A204.1 (cell line): ENCODE data around the gene ASIC4.

Experiments
- FAIRE-seq: peaks from 2 replicates; lab custom pipeline; 2012; peaks lifted over from hg19 to GRCh38; lab: Jason Lieb, UNC

The ASIC4 gene, protein sequence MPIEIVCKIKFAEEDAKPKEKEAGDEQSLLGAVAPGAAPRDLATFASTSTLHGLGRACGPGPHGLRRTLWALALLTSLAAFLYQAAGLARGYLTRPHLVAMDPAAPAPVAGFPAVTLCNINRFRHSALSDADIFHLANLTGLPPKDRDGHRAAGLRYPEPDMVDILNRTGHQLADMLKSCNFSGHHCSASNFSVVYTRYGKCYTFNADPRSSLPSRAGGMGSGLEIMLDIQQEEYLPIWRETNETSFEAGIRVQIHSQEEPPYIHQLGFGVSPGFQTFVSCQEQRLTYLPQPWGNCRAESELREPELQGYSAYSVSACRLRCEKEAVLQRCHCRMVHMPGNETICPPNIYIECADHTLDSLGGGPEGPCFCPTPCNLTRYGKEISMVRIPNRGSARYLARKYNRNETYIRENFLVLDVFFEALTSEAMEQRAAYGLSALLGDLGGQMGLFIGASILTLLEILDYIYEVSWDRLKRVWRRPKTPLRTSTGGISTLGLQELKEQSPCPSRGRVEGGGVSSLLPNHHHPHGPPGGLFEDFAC

DNA sequence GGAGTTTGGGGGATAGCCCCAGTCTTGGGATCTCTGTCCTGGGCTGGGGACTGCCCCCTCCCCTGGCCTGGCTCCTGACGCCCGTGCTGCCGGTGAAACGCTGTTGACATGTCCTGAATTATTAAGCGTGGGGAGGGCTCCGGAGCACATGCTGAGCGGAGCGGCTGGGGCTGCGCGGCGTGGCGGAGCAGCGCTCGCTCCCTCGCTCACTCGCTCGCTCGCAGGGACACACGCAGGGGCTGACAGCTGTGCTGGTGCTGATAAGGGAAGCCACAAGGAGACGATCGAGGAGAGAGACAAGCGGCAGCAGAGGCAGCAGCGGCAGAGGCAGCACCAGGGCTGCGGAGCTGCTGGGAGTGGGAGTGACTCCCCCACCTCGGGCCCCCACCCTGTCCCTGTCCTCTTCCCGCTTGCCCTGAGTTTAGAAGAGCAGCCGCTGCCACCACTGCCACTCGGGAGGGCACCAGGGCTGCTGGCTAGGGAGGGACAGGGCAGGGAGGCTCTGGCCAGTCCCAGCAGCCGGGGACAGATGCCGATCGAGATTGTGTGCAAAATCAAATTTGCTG, at the start of gene ASIC4:
TSS of gene ASIC4 (plus strand) at position 287 of the 566 bp plus-strand sequence. CDS start at position 530, 243 bp downstream.
- FAIRE-seq = no peak

DNA sequence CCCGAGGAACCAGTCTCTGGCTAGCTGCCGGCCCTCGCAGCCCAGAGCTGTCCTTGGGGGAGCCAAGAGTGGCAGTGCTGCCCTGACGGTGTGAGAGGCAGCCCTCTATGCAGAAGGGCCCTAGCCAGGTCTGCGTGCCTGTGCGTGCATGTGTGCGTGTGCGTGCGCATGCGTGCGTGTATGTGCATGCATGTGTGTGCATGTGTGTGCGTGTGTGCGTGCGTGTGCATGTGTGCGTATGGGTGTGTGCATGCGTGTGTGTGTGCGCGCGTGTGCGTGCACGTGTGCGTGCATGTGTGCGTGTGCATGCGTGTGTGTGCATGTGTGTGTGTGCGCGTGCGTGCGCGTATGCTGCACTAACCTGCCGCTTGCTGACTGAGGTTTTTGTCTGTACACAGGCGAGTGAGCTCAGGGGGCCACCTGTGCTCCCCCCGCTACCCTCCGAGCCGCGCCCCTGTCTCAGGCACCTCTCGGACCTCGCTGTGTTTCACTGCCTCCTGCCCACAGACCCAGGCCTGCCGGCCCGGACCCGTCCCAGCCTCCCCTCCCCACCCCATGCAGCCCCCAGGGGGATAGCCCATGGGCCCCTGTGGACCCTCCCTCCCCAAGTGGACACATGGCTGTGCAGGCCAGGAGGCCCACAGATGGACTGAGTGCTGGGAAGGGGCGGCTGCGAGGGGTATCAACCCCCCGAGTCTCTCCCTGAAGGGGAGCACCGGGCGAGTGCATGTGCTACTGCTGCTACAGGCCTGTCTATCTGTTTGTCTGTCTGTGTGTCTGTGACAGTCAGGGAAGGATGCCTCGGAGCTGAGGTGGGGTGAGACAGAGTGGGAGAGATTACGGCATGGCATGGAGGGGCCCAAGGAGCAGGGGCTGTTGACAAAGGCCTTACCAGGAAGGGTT, 48.4 kb upstream of the ASIC4 start:
- no peak for FAIRE-seq

DNA sequence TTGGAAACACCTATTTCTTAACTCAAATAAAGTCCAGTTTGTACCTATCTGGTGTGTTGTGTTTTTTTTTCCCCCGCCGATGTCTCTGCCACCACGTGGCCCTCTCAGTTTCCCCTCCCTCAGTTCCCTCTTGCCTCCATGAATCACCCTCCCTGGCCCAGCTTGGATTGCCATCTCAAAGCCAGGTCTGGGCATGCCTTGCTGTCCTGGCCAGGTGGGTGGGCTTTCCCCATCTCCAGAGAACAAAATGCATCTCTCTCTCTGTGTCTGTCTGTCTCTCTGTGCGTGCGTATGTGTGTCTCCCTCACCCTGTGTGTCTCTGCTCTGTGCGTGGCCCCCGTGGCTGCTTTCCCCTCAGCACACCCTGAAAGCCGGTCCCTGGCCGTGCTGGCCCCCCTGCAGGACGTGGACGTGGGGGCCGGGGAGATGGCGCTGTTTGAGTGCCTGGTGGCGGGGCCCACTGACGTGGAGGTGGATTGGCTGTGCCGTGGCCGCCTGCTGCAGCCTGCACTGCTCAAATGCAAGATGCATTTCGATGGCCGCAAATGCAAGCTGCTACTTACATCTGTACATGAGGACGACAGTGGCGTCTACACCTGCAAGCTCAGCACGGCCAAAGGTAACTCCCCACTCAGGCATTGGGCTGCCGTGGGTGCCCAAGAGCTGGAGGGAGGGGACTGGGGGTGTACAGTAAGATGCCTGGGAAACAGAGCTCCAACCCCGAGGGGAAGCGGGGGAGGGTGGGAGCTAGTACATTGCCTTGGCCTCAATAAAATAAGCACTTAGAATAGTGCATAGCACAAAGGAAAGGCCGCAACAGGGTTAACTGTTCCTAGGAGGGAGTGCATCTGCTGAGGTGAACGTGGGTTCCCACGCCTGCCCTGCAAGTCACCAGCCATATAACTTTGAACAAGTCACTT, 47.2 kb upstream of the ASIC4 start:
- FAIRE-seq = no peak

DNA sequence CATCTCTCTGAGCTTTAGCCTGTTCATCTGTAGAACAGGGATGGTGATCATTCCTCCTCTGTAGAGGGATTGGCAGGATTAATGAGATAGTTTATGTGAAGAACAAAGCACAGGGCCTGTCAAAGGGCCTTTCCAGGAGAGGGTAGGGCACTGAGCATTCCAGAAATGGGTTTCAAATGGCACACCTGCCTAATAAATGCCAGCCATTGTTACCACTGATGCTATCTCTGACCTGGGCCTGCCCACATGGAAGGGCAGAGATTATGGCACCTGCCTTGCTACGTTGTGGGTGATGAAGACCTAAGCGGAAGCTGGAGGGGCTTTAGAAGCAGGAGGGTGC, 46.6 kb upstream of the ASIC4 start:
- FAIRE-seq = no peak

DNA sequence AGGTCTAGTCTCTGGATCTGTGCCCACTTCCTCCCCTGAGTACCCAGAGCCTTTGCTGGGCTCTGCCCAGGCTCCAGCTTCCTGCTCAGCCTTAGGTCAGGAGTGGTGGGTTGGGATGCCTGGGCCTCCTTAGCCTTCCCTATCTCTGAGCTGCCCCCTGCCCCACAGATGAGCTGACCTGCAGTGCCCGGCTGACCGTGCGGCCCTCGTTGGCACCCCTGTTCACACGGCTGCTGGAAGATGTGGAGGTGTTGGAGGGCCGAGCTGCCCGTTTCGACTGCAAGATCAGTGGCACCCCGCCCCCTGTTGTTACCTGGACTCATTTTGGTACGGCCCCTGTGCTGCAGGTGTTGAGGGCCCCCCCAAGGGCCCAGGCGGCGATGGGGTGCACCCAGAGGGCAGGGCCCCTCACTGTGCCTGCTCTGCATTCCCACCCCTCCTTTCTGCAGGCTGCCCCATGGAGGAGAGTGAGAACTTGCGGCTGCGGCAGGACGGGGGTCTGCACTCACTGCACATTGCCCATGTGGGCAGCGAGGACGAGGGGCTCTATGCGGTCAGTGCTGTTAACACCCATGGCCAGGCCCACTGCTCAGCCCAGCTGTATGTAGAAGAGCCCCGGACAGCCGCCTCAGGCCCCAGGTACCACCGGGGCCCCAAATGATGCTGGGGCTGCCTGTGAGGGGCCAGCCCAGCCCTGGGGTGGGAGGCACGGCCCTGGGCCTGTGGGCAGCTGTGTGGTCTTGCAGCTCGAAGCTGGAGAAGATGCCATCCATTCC, 45.7 kb upstream of the ASIC4 start:
- FAIRE-seq = no peak

DNA sequence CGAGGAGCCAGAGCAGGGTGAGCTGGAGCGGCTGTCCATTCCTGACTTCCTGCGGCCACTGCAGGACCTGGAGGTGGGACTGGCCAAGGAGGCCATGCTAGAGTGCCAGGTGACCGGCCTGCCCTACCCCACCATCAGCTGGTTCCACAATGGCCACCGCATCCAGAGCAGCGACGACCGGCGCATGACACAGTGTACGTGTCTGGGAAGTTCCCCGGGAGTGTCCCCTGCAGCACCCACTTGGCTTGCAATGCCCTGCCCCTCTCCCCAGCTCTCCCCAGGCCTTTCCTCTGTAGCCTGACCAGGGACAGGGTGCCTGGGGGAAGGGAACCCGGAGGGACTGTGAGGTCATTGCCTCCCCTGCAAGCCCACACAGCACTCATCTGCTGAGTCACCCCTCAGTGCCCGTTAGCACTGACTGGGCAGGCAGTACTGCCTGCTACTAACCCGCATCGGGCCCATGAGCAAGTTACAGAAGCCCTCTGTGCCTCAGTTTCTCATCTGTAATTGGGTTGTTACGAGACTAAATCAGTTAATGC, 45.0 kb upstream of the ASIC4 start:
- no peak for FAIRE-seq

DNA sequence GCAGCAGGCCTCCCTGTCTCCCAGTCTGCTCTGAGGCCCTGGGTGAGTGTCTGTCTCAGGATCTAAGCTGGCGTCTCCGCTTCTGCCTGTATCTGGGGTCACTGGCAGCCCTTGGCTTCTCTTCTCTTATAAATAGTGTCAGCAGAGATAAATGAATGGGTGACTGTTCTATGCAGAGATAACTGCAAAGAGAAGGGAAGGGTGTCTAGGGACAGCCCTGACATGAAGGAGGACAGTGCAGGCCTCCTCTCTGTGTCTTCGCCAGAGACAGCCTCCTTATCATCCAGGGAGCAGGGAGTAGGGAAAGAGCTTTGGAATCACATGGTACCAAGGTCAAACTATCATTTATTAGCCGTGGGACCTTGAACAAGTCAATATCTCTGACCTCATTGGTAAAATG, 43.9 kb upstream of the ASIC4 start:
- no peak for FAIRE-seq

DNA sequence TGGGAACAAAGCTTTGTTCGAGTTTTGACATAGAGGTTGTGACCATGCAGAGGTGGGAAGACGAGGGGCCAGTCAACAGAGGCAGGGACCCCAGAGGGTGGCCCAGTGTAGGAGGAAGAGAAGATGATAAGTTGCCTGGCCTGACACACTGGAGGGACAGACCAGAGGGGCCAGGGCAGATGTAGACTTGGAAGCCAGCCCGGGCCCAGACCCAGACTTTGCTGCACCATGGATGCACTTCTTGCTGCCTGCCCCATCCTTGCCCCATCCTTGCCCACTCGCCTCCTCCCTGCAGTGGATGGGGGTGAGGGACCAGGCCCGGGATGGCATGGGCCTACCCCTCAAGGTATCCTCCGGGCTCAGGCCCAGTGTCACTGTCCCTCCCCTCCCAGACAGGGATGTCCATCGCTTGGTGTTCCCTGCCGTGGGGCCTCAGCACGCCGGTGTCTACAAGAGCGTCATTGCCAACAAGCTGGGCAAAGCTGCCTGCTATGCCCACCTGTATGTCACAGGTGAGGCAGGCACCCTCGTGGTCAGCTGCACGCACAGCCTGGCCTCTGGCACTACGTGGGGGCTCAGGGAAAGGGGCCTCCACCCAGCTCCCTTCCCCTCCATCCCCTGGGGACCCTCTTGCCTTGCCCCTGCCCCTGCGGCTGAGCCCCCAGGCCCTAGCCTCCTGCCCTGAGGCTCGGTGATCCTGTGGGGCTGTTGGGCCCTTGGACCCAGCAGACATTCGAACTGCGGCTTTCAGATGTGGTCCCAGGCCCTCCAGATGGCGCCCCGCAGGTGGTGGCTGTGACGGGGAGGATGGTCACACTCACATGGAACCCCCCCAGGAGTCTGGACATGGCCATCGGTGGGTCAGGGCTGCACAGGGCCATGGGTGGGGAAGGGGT, 42.6 kb upstream of the ASIC4 start:
- no peak for FAIRE-seq

DNA sequence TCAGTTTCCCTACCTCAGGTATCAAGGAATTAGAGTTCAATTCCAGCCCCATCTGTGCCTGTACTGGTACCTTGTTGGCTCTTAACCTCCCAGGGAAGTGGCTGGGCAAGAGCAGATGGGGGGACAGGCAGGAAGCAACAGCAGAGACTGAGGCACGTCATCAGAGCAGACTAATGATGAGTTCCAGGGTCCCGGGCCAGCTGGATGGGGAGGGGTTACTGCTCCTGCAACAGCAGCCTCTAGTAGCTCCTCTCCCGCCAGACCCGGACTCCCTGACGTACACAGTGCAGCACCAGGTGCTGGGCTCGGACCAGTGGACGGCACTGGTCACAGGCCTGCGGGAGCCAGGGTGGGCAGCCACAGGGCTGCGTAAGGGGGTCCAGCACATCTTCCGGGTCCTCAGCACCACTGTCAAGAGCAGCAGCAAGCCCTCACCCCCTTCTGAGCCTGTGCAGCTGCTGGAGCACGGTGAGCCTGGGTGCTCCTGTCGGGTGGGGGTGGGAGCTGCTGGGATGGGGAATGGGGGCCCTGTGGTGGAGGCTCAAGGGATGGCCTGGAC, 41.6 kb upstream of the ASIC4 start:
- no peak for FAIRE-seq

DNA sequence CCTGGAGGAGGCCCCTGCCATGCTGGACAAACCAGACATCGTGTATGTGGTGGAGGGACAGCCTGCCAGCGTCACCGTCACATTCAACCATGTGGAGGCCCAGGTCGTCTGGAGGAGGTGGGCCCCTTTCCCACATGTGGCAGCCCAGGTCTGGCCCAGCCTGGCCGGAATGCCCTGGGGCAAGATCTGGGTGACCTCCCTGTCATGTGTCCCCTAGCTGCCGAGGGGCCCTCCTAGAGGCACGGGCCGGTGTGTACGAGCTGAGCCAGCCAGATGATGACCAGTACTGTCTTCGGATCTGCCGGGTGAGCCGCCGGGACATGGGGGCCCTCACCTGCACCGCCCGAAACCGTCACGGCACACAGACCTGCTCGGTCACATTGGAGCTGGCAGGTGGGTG, 40.8 kb upstream of the ASIC4 start:
- no peak for FAIRE-seq

DNA sequence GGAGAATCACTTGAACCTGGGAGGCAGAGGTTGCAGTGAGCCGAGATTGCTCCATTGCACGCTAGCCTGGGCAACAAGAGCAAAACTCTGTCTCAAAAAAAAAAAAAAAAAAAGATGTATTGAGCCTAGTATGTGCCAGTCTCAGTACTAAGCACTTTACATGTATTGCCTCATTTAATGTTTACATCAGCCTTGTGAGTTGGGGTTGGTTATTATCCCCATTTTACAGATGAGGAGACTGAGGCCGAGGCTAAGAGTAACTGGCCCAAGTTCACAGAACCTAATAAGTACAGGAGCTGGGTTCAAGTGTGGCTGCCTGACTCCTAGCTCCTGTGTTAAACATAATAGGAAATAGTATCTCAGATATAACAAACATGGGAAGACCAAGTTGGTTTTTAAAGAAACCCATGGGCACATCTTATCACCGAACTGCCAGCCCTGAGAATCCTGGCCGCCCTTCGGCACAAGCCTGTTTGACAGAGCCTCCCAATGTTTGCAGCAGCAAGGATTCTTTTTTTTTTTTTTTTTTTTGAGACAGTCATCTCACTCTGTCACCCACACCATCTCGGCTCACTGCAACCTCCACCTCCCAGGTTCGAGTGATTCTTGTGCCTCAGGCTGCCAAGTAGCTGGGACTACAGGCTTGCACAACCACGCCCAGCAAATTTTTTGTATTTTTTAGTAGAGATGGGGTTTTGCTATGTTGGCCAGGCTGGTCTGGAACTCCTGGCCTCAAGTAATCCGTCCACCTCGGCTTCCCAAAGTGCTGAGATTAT, 39.8 kb upstream of the ASIC4 start:
- no peak for FAIRE-seq

DNA sequence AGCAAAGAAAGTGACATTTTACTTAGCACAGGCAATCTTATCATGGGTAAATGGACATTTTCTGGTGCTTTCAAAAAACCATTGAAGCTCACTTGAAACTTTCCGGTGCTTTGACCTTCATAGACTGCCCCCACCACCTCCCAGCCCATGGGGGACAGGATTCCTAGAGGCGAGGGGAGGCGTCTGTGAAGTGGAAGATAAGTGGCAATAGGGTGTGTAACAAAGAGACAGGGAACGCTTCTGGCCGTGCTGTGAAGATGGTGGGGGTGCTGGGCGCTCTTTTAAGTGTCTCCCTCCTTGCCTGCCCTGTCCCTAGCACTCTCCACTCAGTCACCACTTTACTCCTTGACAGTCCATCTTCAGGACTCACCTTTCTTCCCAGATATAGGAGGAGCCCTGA, 39.0 kb upstream of the ASIC4 start:
- FAIRE-seq = no peak

DNA sequence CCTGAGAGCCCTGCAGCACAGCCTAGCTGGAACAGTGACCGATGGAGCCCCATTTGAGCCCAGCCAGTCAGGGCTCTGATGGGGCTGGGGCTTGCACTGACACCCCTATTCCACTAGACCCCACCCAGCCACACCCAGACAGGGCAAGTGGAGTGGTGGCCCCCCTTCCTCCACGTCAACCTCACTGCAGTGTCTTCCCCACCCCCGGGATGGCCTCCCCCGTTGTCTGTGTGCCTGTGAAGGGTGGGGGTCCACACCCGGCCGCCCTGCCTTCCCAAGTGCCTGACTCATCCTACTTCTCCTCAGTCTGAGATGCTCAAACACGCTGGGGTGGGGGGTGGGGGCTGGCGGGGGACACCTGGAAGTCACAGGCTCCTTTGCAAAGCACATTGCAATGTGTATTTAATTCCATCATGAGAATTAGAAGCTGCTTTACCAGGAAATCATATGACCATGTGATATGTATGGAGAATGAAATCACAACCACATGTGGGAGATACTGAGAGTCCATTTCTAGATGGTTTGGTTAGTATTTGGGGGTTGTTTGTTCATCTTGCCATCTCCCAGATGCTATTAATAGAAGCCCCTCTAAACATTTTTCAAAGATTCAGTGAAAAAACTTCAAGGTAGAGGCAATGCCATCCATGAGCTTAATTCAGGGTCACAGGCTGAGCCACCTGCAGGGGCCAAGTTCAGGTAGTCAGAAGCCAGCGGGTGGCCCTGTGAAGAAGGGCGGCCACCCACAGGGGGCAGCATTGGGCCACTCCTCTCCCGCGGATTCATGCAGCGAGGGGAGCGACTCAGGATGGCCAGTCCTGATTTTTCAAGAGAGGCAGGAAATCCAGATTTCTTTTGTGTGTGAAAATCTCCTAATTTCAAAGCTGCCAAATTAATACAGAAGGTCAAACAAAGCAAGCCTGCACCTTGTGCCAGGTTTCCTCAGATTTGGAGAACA, 38.3 kb upstream of the ASIC4 start:
- FAIRE-seq = no peak

DNA sequence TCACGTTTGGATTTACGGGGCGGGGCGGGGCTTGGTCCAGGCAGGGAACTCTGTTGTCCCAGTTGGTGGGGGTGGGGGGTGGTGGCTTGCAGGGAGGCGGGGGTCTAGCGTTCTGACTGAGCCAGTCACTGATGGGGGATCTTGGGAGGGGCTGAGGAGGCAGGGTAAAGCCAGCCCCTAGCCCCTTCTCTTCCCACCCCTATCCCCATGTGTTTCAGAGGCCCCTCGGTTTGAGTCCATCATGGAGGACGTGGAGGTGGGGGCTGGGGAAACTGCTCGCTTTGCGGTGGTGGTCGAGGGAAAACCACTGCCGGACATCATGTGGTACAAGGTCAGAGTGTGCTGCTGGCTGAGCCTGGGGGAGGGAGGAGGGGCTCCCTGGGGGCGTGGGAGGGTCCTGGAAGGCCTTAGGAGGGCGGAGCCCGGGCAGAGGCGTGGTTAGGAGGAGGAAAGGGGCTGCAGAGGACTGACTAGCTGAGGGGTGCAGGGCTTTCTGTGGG, 37.6 kb upstream of the ASIC4 start:
- FAIRE-seq = no peak

DNA sequence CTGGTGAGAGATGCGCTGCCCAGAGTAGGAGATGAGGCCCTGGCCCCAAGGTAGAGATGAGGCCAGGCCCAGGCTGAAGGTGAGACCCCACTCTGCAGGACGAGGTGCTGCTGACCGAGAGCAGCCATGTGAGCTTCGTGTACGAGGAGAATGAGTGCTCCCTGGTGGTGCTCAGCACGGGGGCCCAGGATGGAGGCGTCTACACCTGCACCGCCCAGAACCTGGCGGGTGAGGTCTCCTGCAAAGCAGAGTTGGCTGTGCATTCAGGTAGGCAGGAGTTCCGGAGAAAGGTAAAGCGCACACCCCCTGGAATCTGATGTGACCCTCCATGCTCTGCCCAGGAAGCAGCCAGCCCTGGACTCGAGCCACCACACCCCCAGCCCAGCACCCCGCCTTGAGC, 37.1 kb upstream of the ASIC4 start:
- FAIRE-seq = no peak

DNA sequence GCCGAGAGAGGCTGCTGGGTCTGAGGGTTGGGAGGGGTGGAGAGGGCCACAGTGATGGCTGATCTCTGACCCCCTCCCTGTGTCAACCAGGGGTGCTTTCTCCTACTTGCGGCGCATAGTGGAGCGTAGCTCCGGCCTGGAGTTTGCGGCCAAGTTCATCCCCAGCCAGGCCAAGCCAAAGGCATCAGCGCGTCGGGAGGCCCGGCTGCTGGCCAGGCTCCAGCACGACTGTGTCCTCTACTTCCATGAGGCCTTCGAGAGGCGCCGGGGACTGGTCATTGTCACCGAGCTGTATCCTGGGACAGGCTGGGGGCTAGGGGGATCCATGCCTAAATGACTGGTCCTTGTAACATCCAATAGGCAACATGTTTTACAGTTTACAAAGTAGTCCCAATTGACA, 36.5 kb upstream of the ASIC4 start:
- no peak for FAIRE-seq

DNA sequence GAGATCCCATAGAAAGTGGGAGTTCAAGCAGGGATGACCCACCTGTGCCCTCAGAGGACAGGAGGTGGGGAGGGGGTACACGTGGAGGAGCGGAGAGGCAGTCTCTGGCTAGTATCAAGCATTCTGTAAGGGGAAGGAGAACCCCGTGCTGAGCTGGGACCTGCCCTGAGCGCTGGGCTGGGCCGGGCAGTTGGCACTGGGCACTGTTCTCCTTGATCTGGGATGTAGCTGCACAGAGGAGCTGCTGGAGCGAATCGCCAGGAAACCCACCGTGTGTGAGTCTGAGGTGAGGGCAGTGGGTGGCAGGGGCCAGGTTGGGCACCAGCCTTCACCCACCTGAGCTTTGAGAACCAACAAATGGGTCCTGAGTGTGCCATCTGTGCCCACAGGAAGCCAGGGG, 35.4 kb upstream of the ASIC4 start:
- FAIRE-seq = no peak
